Measurements from ENCODE around the gene GPX7.

GPX7 gene

GRCh38 chr1:52631759-52632331, 29.7 kb downstream of the GPX7 start:
- DNase-seq, result no peak

- peak; percentile 43 for DNase-seq
Measured at GRCh38 chr1:52632732-52633290, 30.6 kb downstream of the GPX7 start, which contains the start of gene SHISAL2A. SHISAL2A (plus strand) TSS chr1:52633168; CDS start chr1:52633494, 326 bp downstream.

- peak; percentile 47 for DNase-seq
Measured at GRCh38 chr1:52633291-52633754, 31.2 kb downstream of the GPX7 start.

DNA sequence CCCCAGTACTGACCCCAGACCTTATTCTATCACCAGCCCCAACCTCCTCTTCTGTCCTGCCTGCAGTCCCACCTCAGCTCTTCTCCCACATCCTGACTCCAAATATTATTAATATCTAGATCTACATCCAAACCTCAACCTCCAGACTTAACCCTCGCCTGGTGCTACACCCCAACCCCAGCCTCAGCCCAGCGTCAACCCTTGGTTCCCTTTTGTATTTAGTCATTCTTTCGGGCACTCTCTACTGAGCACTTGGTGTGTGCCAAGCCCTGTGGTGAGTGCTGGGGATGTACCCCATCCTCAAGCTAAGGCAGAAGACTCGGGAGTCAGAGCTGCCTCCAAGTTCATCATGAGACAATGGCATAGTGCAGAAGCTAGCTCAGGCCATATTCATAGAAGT, 31.9 kb downstream of the GPX7 start:
- no peak for DNase-seq

DNA sequence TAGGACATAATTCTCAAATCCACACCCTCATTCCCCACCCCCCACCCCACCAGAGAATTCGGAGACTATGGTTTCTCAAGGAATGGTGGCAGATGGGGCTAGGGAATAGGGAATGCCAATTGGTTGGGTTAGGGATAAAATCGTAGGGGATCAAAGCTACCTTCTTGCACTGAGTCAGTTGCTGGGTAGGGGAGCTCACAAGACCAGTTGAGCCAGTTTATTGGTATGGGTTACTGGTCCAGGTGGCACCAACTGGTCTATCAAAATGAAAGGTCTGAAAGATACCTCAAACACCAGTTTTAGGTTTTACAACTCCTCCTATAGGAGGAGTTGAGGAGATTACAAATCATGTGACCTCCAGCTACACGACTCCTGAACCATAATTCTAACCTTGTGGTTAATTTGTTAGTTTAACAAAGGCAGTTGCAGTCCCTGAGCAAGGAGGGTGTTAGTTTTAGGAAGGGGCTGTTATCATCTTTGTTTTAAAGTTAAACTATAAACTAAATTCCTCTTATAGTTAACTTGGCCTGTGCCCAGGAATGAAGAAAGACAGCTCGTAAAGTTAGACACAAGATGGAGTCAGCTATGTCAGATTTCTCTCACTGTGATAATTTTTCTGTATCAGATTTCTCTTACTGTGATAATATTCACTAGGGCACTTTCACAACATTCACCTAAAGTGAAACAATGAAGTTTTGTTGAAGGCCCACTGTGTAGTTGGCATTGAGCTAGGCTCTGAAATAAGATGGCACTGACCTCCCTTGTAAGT, 33.3 kb downstream of the GPX7 start:
- DNase-seq, result no peak

- no peak for DNase-seq
Measured at GRCh38 chr1:52636721-52637695, 34.8 kb downstream of the GPX7 start.

DNA sequence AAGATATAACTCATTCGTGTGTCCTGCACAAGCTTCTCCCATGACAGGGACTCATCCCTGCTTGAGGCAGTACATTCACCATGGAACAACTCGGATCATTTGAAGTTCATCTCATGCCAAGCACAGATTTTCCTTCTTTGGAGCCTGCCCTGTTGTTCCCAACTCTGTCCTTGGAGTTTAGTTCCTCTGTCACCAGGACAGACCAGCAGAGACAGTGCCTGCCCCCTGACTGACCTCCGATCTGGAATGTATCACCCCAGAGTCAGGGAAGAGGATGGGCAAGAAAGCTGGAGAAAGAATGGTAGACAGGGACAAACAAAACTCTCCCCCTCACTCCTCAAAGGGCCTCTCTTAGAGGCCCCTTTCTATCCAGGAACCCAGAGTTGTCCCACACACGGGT, 35.8 kb downstream of the GPX7 start:
- DNase-seq, result no peak

DNA sequence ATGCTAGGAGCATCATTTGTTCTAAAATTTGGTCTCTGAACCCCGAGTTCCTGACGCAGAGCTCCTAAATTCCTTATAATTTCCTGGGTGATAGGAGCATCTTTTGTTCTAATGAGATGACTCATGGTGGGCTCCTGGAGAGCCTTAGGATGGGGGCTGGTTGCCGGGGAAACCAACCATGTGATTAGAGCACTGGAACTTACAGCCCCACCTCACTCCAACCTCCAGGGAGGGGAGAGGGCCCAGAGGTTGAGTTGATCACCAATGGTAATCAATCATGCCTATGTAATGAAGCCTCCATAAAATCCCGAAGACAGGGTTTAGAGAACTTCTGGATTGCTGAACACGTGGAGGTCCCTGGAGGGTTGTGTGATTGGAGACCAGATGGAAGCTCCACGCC, 38.5 kb downstream of the GPX7 start:
- no peak for DNase-seq

DNA sequence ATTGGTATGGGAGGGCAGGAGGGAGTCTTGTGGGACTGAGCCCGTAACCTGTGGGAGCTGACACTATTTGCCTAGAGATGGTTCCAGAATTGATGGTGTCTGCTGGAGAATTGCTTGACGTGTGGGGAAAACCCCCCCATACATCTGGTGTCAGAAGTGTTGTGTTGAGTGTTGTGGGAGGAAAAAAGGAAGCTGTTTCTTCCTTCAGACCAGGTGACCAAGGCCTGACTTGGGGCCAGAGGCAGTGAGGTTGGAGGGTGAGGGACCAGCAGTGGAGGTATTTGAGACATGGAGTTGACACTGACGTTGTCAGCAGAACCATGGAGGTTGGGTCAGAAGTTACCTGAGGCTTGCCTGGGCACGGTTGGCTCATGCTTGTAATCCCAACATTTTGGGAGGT, 39.1 kb downstream of the GPX7 start:
- no peak for DNase-seq

GRCh38 chr1:52645261-52645660, 43.1 kb downstream of the GPX7 start:
- DNase-seq, result no peak

GRCh38 chr1:52651904-52652303, 49.7 kb downstream of the GPX7 start:
- DNase-seq, result no peak

DNA sequence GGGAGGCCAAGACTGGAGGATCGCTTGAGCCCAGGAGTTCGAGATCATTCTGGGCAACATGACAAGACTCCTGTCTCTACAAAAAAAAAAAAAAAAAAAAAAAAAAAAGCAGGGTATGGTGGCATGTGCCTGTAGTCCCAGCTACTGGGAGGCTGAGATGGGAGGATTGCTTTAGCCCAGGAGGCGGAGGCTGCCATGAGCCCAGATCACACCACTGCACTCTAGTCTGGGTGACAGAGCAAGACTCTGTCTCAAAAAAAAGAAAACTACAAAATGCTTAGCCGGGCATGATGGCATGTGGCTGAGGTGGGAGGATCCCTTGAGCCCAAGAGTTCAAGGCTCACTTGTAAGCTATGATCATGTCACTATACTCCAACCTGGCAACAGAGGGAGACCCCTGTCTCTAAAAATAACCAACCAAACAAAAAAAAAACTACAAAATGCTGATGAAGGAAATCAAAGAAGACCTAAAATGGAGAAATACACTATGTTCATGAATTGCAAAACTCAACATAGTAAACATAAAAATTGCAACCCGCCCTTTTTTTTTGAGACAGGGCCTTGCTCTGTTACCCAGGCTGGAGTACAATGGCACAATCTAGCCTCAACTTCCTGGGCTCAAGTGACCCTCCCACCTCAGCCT, 51.2 kb downstream of the GPX7 start:
- no peak for DNase-seq

GRCh38 chr1:52654063-52654462, 51.9 kb downstream of the GPX7 start:
- DNase-seq, result no peak

- no peak for DNase-seq
Measured at GRCh38 chr1:52657702-52658101, 55.5 kb downstream of the GPX7 start.

Data from left hindlimb (tissue), 1 donor.